Calu3 (cell line): ENCODE measurements around the gene SCAPER. TPM values are rescaled to one million over a fixed set of nuclear protein-coding genes. Genes with fewer than 3 reads are reported as not detected.

ENCODE experiments used
- BruUV-seq: library from RNA; stranded (reverse); fragments of 400-500 nt; replicated peaks from 2 replicates; lab custom pipeline; 2021; lab: Mats Ljungman, UMichigan
- CTCF ChIA-PET: fragments of 300-600 bp; sonication (Branson Sonifier 250); formaldehyde crosslinking; loops from one replicate; lab custom pipeline; 2022; ENCODE audit warnings: antibody characterized with exemption; lab: Charles Lee
- DNase-seq: peaks from one replicate; pipeline ENCODE4 v3.0.0; 2022
- H3K27ac Mint-ChIP-seq: one replicate; pipeline ENCODE4 v1.8.0; 2022; ENCODE audit warnings: mixed read lengths; ENCODE audit not compliant: unreplicated experiment
- H3K27me3 Mint-ChIP-seq: one replicate; pipeline ENCODE4 v1.8.0; 2022; ENCODE audit warnings: mixed read lengths; ENCODE audit not compliant: unreplicated experiment
- H3K36me3 Mint-ChIP-seq: one replicate; pipeline ENCODE4 v1.8.0; 2022; ENCODE audit warnings: mild to moderate bottlenecking, moderate library complexity, mixed read lengths; ENCODE audit not compliant: insufficient read depth, unreplicated experiment
- H3K4me1 Mint-ChIP-seq: one replicate; pipeline ENCODE4 v1.8.0; 2022; ENCODE audit warnings: mild to moderate bottlenecking, low read depth, mixed read lengths; ENCODE audit not compliant: unreplicated experiment
- H3K4me3 Mint-ChIP-seq: one replicate; pipeline ENCODE4 v1.8.0; 2022; ENCODE audit warnings: mild to moderate bottlenecking, low read depth, moderate library complexity, mixed read lengths; ENCODE audit not compliant: unreplicated experiment
- H3K9me3 Mint-ChIP-seq: one replicate; pipeline ENCODE4 v1.8.0; 2022; ENCODE audit warnings: low read depth, mixed read lengths; ENCODE audit not compliant: unreplicated experiment
- CTCF ChIP-seq: fragments of 200-600 bp; IDR thresholded peaks from one replicate; pipeline ENCODE4 v1.8.0; 2022; ENCODE audit warnings: antibody characterized with exemption; ENCODE audit not compliant: unreplicated experiment
- intact Hi-C: fragments of 100-400 bp; cut with micrococcal nuclease; formaldehyde crosslinking; loops from one replicate; pipeline ENCODE4 v1.10.0; 2022; ENCODE audit not compliant: unreplicated experiment
- total RNA-seq: library from RNA; stranded (reverse); gene quantifications from 2 replicates; pipeline ENCODE4 v1.2.3, GENCODE V29; 2022

SCAPER gene
- total RNA-seq, 1 experiment from 2014 or later: 34.8 TPM

GRCh38 chr15:76468722-76469121, 436.4 kb downstream of the SCAPER start:
- Mint-ChIP-seq H3K27ac (no peak overlapping the region), H3K4me1 (no peaks in the 10 kb centered on the region), H3K9me3 (no peaks in the 10 kb centered on the region), H3K4me3 (no peak overlapping the region), H3K36me3 (no peaks in the 10 kb centered on the region), H3K27me3 (no peaks in the 10 kb centered on the region)
- TF ChIP-seq CTCF: no peak
- BruUV-seq: no TSS peak
- CTCF ChIA-PET: no interaction called here
- no peak for DNase-seq
- intact Hi-C loops: no loop called here

GRCh38 chr15:76467136-76467535, 438.0 kb downstream of the SCAPER start:
- Mint-ChIP-seq H3K27ac (no peak overlapping the region), H3K4me1 (no peaks in the 10 kb centered on the region), H3K27me3 (no peaks in the 10 kb centered on the region), H3K4me3 (no peak overlapping the region), H3K9me3 (no peaks in the 10 kb centered on the region), H3K36me3 (no peaks in the 10 kb centered on the region)
- DNase-seq: no peak
- no peak for TF ChIP-seq CTCF
- CTCF ChIA-PET: no interaction called here
- no TSS peak for BruUV-seq
- intact Hi-C loops: no loop called here

- no TSS peak for BruUV-seq
- H3K4me1 Mint-ChIP-seq: no peaks in the 10 kb centered on the region
- CTCF ChIA-PET: no interaction called here
Observed at GRCh38 chr15:76465728-76466127, 439.4 kb downstream of the SCAPER start.

GRCh38 chr15:76464247-76464646, 440.9 kb downstream of the SCAPER start:
- Mint-ChIP-seq H3K4me3 (no peak overlapping the region), H3K9me3 (no peaks in the 10 kb centered on the region), H3K27ac (no peak overlapping the region), H3K4me1 (no peaks in the 10 kb centered on the region), H3K36me3 (no peaks in the 10 kb centered on the region), H3K27me3 (no peaks in the 10 kb centered on the region)
- intact Hi-C loops: no loop called here
- DNase-seq: no peak
- CTCF ChIA-PET: no interaction called here
- TF ChIP-seq CTCF: no peak
- no TSS peak for BruUV-seq

More at GRCh38 chr15:76465728-76466127, 439.4 kb downstream of the SCAPER start:
- Mint-ChIP-seq H3K27me3 (no peaks in the 10 kb centered on the region), H3K4me3 (no peak overlapping the region), H3K9me3 (no peaks in the 10 kb centered on the region), H3K27ac (no peak overlapping the region), H3K36me3 (no peaks in the 10 kb centered on the region)
- TF ChIP-seq CTCF: no peak
- DNase-seq: no peak
- intact Hi-C loops: no loop called here
